Thyroid gland (tissue), 4 donors: ENCODE measurements around the gene LAMA2.

ENCODE experiments used
- POLR2A ChIP-seq, 2 donors: fragments of 450-650 bp; IDR thresholded peaks; one replicate each; pipeline ENCODE4 v1.6.1; 2017; ENCODE audit warnings: antibody characterized with exemption in 2 of 2, mild to moderate bottlenecking in 2 of 2, moderate library complexity in 1 of 2
- TF ChIP-seq, protein P1 (sequence below), 6 experiments: fragments of 200-600 bp in 3 of 6; fragments of 450-650 bp in 3 of 6; sonication (generic) in 3 of 6; IDR thresholded peaks; one replicate each; pipeline ENCODE4 v1.5.1; 2016 to 2019; ENCODE audit warnings: antibody characterized with exemption in 6 of 6, mild to moderate bottlenecking in 2 of 6, inconsistent platforms in 1 of 6, moderate library complexity in 1 of 6

- TF ChIP-seq, protein P1, sequence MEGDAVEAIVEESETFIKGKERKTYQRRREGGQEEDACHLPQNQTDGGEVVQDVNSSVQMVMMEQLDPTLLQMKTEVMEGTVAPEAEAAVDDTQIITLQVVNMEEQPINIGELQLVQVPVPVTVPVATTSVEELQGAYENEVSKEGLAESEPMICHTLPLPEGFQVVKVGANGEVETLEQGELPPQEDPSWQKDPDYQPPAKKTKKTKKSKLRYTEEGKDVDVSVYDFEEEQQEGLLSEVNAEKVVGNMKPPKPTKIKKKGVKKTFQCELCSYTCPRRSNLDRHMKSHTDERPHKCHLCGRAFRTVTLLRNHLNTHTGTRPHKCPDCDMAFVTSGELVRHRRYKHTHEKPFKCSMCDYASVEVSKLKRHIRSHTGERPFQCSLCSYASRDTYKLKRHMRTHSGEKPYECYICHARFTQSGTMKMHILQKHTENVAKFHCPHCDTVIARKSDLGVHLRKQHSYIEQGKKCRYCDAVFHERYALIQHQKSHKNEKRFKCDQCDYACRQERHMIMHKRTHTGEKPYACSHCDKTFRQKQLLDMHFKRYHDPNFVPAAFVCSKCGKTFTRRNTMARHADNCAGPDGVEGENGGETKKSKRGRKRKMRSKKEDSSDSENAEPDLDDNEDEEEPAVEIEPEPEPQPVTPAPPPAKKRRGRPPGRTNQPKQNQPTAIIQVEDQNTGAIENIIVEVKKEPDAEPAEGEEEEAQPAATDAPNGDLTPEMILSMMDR (IDR thresholded peaks at IDR 0.05), result no peak
- TF ChIP-seq POLR2A (IDR thresholded peaks at IDR 0.05), result no peak
Observed at GRCh38 chr6:129236001-129236517, 353.1 kb downstream of the LAMA2 start.
